ENCODE measurements around the gene PNISR. TPM values are rescaled to one million over a fixed set of nuclear protein-coding genes. Genes with fewer than 3 reads are reported as not detected.

PNISR gene
- total RNA-seq, 1 donor from 2014 or later: 156 TPM

Other genes with a start within 250 kb of the PNISR start
- 2.0 TPM for gene FAXC, start 75.6 kb downstream of the PNISR start, total RNA-seq
- gene COQ3, start 31.1 kb downstream of the PNISR start, total RNA-seq: 3.8 TPM
- gene USP45, start 90.1 kb upstream of the PNISR start, total RNA-seq: 18.9 TPM
- gene CCNC, start 143.4 kb upstream of the PNISR start, total RNA-seq: 67.6 TPM
- not detected for gene PRDM13, start 181.5 kb upstream of the PNISR start, total RNA-seq

Data from skin of body (tissue), 1 donor.